Measurements from ENCODE around the gene LAX1.

DNA sequence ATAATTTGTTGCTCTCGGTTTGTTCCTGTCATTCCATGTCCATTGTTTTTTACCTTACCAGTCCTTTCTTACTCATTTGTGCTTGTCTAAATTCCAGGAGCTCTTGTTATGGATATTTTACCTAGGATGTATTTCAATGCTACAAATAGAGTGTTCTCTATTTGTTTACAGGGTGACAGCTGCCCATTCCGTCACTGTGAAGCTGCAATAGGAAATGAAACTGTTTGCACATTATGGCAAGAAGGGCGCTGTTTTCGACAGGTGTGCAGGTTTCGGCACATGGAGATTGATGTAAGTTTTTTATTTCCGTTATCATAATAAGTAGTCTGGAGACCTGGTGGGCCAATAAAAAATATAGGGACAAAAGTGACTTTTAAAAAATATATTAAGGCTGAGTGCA, 53.4 kb downstream of the LAX1 start:
- TF ChIP-seq TAF1 (IDR thresholded peaks at IDR 0.05; ENCODE audit: borderline replicate concordance, low read depth, low read length) (no peak), POLR2A (IDR thresholded peaks at IDR 0.05; ENCODE audit: low read depth, low read length) (no peak)

Data from GM12892 (cell line).